Esophagus muscularis mucosa (tissue), 4 donors: ENCODE data around the gene WDR59. TPM values are rescaled to one million over a fixed set of nuclear protein-coding genes. Genes with fewer than 3 reads are reported as not detected.

ENCODE experiments used
- DNase-seq: peaks from one replicate; pipeline ENCODE4 v3.0.0-alpha.2; 2017; ENCODE audit errors: extremely low spot score
- H3K27ac ChIP-seq, 4 donors: fragments of 200-600 bp; sonication (generic); replicated peaks in 1 of 4; 1 replicate in 3 of 4; 2 replicates in 1 of 4; pipeline ENCODE4 v1.5.1; 2016 to 2019; ENCODE audit warnings: mild to moderate bottlenecking in 1 of 4
- H3K27me3 ChIP-seq, 4 donors: fragments of 200-600 bp; sonication (generic); one replicate each; pipeline versions ENCODE4 v1.5.1 to v1.6.0; 2016 to 2019
- H3K36me3 ChIP-seq, 4 donors: fragments of 200-600 bp; sonication (generic); one replicate each; pipeline ENCODE4 v1.5.1; 2016 to 2019
- H3K4me1 ChIP-seq, 4 donors: fragments of 200-600 bp; sonication (generic); one replicate each; pipeline ENCODE4 v1.5.1; 2016 to 2019
- H3K4me3 ChIP-seq, 4 donors: fragments of 200-600 bp; sonication (generic); 1 replicate in 2 of 4; 2 replicates in 2 of 4; pipeline ENCODE4 v1.5.1; 2016 to 2019; ENCODE audit warnings: mild to moderate bottlenecking in 4 of 4, moderate library complexity in 1 of 4
- H3K9me3 ChIP-seq, 4 donors: fragments of 200-600 bp; sonication (generic); 1 replicate in 3 of 4; 2 replicates in 1 of 4; pipeline ENCODE4 v1.5.1; 2016 to 2019
- EP300 ChIP-seq: sonication (generic); formaldehyde crosslinking; IDR thresholded peaks from one replicate; pipeline ENCODE4 v1.6.1; 2017; ENCODE audit warnings: antibody characterized with exemption
- POLR2A ChIP-seq: fragments of 450-650 bp; IDR thresholded peaks from one replicate; pipeline ENCODE4 v1.6.1; 2017; ENCODE audit warnings: antibody characterized with exemption, moderate library complexity, mild to moderate bottlenecking, low read depth
- POLR2AphosphoS5 ChIP-seq, 2 donors: sonication (generic); formaldehyde crosslinking; IDR thresholded peaks; one replicate each; pipeline ENCODE4 v1.6.1; 2017; ENCODE audit warnings: antibody characterized with exemption in 2 of 2
- WGBS: methylation state at CpG from one replicate; pipeline ENCODE4 v1.1.5; 2018; 5-methylcytosine and 5-hydroxymethylcytosine counted together
- intact Hi-C: fragments of 100-400 bp; cut with DNase I; formaldehyde crosslinking; loops from one replicate; pipeline ENCODE4 v1.15.1; 2023
- total RNA-seq, 4 donors: library from RNA; depleted of rRNA; stranded (reverse); fragments of >200 nt; gene quantifications; one replicate each; pipeline versions ENCODE4 v1.1.0 to v1.2.1, GENCODE V29; 2016
- TF ChIP-seq, protein P1 (sequence below), 3 experiments: fragments of 200-600 bp in 2 of 3; fragments of 450-650 bp in 1 of 3; sonication (generic) in 2 of 3; IDR thresholded peaks; one replicate each; pipeline ENCODE4 v1.5.1; 2017 to 2019; ENCODE audit warnings: antibody characterized with exemption in 3 of 3, mild to moderate bottlenecking in 2 of 3, moderate library complexity in 1 of 3

The WDR59 gene
- total RNA-seq, 4 donors from 2014 or later = 15.7 to 27.2 (median 18.6) TPM

DNA sequence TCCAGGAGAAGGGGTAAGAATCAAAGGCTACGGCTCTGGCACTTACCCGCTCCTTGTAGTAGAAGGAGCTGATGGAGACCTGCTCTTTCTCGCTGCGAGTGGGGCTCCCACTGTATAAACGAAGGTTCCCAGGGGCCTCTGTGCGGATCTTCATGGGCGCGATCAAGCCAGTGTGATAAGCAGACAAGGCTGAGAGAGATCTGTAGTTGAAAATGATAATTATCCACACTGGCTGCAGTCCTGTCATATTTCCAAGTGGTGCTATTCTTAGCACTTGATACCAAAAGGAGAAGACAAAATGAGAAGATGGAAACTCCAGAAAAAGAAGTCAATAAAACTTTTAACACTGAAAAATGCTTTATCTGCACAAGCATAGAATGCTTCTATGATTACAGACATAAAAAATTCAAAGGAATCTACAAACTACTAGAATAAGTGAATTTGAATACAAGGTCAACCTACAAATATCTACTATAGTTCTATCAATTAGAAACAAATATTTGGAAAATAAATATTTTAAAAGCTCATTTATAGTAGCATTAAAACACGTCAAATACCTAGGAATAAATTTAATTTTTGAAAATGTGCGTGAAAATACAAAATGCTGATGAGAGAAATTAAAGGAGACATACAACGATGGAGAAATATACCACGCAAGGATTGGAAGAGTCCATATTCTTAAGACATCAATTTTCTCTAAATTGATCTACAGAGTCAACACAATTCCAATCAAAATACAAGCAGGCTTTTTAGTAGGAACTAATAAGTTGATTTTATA lies 80.8 kb downstream of the WDR59 start:
- TF ChIP-seq POLR2AphosphoS5 (IDR thresholded peaks at IDR 0.05) = no peak
- TF ChIP-seq, protein P1, sequence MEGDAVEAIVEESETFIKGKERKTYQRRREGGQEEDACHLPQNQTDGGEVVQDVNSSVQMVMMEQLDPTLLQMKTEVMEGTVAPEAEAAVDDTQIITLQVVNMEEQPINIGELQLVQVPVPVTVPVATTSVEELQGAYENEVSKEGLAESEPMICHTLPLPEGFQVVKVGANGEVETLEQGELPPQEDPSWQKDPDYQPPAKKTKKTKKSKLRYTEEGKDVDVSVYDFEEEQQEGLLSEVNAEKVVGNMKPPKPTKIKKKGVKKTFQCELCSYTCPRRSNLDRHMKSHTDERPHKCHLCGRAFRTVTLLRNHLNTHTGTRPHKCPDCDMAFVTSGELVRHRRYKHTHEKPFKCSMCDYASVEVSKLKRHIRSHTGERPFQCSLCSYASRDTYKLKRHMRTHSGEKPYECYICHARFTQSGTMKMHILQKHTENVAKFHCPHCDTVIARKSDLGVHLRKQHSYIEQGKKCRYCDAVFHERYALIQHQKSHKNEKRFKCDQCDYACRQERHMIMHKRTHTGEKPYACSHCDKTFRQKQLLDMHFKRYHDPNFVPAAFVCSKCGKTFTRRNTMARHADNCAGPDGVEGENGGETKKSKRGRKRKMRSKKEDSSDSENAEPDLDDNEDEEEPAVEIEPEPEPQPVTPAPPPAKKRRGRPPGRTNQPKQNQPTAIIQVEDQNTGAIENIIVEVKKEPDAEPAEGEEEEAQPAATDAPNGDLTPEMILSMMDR (IDR thresholded peaks at IDR 0.05) = no peak
- TF ChIP-seq EP300 = no peak
- no peak for TF ChIP-seq POLR2A
- Histone ChIP-seq H3K27ac (no peak overlapping the region), H3K27me3 (no peaks in the 10 kb centered on the region), H3K9me3 (no peaks in the 10 kb centered on the region), H3K4me1 (peaks cover 0 to 17% (median 7%) of the 10 kb centered on the region in 4 donors), H3K4me3 (no peak overlapping the region), H3K36me3 (peaks cover 0 to 61% (median 40%) of the 10 kb centered on the region in 4 donors)
- intact Hi-C loops = no loop called here
- DNase-seq = no peak
- 95% methylated on average over 12 of the region's 12 CpGs for WGBS

DNA sequence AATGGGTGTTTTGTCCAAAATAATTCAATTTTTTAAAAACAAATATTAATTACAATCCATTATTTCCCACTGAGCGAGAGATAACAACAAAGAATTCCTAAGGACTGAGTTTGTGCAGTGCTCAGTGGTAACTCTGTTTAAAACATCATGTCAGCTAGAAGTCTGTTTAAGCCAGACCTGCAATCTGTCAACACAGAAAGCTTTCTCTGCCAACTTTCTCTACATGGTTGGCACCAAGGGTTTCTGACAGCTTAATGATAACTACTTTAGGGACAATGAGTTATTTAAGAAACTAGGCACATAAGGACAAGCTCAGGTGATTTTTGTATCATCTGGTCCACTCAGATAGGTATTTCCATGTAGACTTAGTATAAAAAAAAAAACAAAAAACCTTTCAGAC lies 81.8 kb downstream of the WDR59 start:
- intact Hi-C loops = no loop called here
- Histone ChIP-seq H3K36me3 (peaks cover 0 to 61% (median 43%) of the 10 kb centered on the region in 4 donors), H3K27ac (no peak overlapping the region), H3K4me3 (no peak overlapping the region), H3K9me3 (no peaks in the 10 kb centered on the region), H3K27me3 (no peaks in the 10 kb centered on the region), H3K4me1 (peaks cover 0 to 17% (median 8%) of the 10 kb centered on the region in 4 donors)
- 46% methylated on average over 1 of the region's 1 CpG for WGBS
- DNase-seq = no peak
- TF ChIP-seq EP300 (no peak), POLR2AphosphoS5 (IDR thresholded peaks at IDR 0.05) (no peak), POLR2A (no peak)
- TF ChIP-seq, protein P1 (IDR thresholded peaks at IDR 0.05) = no peak

DNA sequence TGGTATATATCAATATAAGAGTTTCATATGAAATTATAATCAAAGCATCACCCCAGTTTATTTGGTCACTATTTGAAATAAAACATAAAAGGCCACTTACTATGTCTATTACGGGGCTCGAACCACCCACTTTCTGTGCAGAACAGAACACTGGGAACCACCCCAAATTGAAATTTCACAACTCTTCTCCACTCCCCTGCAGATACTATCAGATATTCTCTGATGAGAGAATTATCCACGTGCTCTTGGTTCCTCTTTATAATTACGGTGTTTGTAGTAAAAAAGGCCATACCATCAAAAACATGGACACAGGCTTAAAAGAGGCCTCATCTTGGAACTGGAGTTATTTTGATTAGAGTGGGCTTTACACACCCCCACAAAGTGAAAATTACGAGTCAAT lies 82.8 kb downstream of the WDR59 start:
- WGBS = 90% methylated on average over 5 of the region's 5 CpGs
- no peak overlapping the region for H3K27ac ChIP-seq
- peaks cover 0 to 61% (median 40%) of the 10 kb centered on the region in 4 donors for H3K36me3 ChIP-seq
- intact Hi-C loops = no loop called here
- peaks cover 0 to 17% (median 9%) of the 10 kb centered on the region in 4 donors for H3K4me1 ChIP-seq
- no peak overlapping the region for H3K4me3 ChIP-seq
- no peaks in the 10 kb centered on the region for H3K27me3 ChIP-seq
- TF ChIP-seq, protein P1 (IDR thresholded peaks at IDR 0.05) = no peak
- TF ChIP-seq EP300 (no peak), POLR2AphosphoS5 (IDR thresholded peaks at IDR 0.05) (no peak), POLR2A (no peak)
- DNase-seq = no peak
- H3K9me3 ChIP-seq = no peaks in the 10 kb centered on the region

DNA sequence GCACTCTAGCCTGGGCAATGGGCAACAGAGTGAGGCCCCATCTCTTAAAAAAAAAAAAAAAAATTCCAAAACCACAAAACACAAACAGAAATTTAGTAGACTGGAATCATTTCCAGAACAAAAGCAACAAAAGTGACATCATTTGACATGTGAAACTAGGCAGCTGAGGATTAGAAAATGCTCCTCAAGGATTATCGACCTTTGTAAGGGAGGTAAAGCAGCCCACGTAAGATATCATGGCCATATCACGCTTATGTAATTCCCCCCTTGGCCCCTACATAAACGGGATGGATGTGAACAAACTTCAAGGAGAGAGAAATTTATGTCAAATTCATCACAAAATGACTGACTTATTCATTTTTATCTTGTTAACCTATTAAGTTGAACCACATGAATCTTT lies 83.3 kb downstream of the WDR59 start:
- Histone ChIP-seq H3K36me3 (peaks cover 0 to 58% (median 36%) of the 10 kb centered on the region in 4 donors), H3K27ac (no peak overlapping the region), H3K27me3 (no peaks in the 10 kb centered on the region), H3K4me3 (no peak overlapping the region), H3K9me3 (no peaks in the 10 kb centered on the region), H3K4me1 (peaks cover 0 to 17% (median 9%) of the 10 kb centered on the region in 4 donors)
- intact Hi-C loops = no loop called here
- no peak for DNase-seq
- TF ChIP-seq, protein P1 (IDR thresholded peaks at IDR 0.05) = no peak
- TF ChIP-seq POLR2A = no peak
- TF ChIP-seq EP300 = no peak
- TF ChIP-seq POLR2AphosphoS5 (IDR thresholded peaks at IDR 0.05) = no peak
- WGBS = 96% methylated on average over 4 of the region's 4 CpGs
